GM21367 (cell line): ENCODE measurements around the gene AP4M1.
A peak's percentile ranks its signal among the peaks of the same experiment; 100 is the strongest.

ENCODE experiments used
- ATAC-seq: cut with Tn5 transposase; IDR thresholded peaks from one replicate; pipeline ENCODE4 v1.9.1; 2021; ENCODE audit not compliant: unreplicated experiment

AP4M1 gene

GRCh38 chr7:100101016-100101862 is at the start of gene AP4M1, which contains the start of gene MCM7:
Gene AP4M1, plus strand, starts transcription at chr7:100101643. Its CDS starts 72 bp downstream, at chr7:100101715.
Gene MCM7, minus strand, starts transcription at chr7:100101397. Its CDS starts 103 bp downstream, at chr7:100101294.
- peak; percentile 64 for ATAC-seq

- ATAC-seq = no peak
Observed at GRCh38 chr7:100053215-100053614, 48.2 kb upstream of the AP4M1 start.

- no peak for ATAC-seq
Observed at GRCh38 chr7:100057006-100057405, 44.4 kb upstream of the AP4M1 start.

- no peak for ATAC-seq
Observed at GRCh38 chr7:100059251-100059739, 42.1 kb upstream of the AP4M1 start.

- ATAC-seq = no peak
Observed at GRCh38 chr7:100061518-100062193, 39.8 kb upstream of the AP4M1 start.

- ATAC-seq = no peak
Observed at GRCh38 chr7:100063376-100063775, 38.1 kb upstream of the AP4M1 start.

DNA sequence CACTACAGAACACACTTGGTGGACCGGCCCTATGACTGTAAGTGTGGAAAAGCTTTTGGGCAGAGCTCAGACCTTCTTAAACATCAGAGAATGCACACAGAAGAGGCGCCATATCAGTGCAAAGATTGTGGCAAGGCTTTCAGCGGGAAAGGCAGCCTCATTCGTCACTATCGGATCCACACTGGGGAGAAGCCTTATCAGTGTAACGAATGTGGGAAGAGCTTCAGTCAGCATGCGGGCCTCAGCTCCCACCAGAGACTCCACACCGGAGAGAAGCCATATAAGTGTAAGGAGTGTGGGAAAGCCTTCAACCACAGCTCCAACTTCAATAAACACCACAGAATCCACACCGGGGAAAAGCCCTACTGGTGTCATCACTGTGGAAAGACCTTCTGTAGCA is 37.3 kb upstream of the AP4M1 start:
- no peak for ATAC-seq

DNA sequence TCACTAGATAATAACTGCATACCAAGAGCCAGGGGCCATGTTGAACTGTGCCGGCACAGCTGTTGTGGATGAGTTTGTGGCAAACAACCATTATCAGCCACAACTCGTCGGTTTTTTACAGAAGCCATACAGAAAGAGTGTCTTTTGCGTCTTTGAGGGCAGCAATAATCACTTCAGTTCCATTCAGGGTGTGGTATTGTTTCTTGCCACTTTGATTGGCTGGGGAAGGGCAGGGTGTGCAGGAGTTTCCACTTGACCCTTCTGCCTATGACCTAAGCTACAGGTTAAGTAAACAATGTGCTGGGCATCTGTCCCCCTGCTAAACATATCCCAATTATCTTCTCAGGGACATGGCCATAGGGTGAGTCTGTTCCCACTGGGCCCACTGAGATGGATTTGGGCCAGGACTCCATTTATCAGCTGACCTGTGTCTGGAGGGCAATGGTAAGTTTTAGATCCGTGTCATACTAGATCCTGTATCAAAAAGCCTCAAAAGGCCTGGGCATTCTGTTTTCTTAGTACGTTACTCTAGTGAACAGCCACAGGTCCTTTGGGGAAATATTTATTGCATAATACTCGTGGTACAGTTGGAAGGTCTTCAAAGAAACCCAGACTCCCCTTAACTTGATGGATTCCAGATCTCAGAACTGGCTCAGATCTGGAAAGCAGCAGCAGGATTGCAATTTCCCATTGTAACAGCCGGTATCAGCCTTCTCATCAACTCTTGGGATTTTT is 35.8 kb upstream of the AP4M1 start:
- no peak for ATAC-seq

GRCh38 chr7:100066953-100067352 is 34.5 kb upstream of the AP4M1 start:
- ATAC-seq = no peak

DNA sequence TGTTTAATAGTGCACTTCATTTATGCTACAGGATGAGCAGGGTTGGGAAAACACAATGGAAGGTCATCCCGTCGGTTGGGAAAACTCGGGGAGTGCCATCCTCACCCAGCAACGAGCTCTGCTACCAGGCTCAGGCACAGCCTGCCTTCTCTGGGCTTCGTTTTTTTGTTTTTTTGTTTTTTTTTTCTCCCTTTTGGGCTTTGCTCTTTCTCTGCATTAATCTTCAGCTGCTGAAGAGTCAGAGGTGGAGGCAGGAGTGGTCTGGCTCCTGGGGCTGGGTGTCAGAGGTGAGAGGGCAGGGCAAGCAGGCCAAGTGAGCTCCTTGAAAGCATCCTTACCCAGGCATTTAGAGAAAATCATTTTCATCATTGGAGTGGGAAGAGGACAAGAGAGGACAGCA is 31.5 kb upstream of the AP4M1 start:
- ATAC-seq = no peak

- no peak for ATAC-seq
Observed at GRCh38 chr7:100071018-100071723, 30.3 kb upstream of the AP4M1 start.

DNA sequence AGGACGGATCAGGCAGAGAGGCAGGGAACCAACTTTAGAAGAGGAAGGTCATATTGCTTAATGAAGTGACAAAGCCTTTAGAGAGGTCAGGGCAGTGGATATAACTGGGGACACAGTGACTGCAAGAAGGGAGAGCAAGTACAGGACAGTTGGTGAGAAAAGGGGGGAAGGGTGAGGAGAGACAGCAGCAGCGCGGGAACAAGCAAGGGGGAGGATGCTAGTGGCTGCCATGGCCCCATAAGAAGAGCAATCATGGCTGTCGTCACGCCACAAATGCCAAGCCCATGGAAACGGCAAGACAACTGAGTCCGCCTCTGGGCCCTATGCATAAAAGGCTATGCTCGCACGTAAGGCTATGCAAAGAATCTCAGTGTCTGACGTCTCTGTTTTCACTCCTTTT is 29.0 kb upstream of the AP4M1 start:
- no peak for ATAC-seq

DNA sequence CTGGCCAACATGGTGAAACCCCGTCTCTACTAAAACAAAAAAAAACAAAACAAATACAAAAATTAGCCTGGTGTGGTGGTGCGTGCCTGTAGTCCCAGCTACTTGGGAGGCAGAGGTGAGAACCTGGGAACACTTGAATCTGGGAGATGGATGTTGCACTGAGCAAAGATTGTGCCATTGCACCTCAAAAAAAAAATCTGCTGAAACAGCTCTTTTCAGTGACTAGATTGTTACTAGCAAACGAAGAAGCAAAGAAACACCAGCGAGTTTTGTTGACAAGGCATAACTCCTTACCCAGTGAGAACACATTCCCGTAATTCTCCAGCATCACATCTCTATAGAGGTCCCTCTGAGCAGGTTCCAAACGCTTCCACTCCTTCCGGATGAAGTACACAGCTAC is 26.6 kb upstream of the AP4M1 start:
- no peak for ATAC-seq

DNA sequence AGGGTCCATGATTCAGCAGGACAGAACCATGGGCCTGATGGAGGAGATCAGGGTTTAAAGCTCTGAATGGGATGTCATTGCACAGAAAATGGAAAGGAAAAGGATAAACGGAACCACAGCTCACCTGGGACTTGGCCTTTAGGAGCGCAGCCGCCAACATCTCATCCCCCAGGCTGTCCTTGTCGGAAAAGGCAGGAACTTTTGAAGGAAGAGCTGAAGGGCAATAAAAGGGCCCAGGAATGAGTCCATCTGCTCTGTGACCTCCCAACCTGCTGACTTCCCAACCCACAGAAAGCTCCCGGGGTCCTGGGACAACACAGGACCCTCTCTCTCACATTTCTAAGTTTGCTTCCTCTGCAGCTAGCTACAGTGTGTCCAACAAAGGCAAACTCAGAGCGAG is 26.0 kb upstream of the AP4M1 start:
- ATAC-seq = no peak

DNA sequence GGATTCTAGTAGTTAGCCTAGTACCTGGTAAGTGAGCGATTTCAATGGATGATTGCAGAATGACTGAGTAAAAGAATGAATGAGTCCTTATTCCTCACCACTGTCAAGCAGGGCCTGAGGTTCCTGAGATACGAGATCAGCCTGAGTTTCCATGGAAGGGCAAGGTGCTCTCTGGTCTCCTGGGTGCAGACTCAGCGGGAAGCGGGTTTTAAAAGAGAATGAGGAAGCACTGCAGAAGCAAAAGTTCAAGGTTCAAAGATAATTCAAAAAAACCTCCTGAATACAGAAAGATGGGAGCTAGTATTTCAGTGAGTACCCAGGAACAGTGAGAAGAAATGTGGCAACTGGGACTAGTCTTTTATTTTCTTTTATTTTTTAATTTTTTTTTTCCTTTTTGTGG is 24.2 kb upstream of the AP4M1 start:
- ATAC-seq = no peak

DNA sequence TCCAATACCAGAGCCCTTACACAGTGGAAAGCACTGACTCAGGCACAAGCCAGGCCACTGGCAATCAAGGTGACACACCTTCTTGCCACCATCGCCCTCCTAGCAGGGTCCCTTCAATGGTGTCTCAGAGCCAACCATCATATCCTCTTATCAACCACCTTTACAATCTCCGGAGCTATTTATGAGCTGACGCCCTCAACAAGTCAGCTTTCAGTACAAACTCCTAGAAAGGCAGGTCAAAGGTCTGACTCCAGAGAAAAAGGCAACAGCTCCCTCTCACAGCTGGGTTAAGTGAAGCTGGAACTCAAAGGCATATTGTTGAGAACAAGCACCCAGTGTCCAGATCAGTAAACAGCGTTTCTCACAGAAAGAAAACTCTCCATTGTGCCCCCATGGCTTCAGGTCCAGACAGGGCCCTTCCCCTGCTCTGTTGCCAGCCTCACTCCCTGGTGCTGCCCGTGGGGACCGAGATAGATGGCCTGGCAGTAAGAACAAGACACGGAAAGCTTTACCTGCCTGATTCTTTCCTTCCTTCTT is 22.4 kb upstream of the AP4M1 start:
- ATAC-seq = no peak

GRCh38 chr7:100080907-100081534 is 20.4 kb upstream of the AP4M1 start:
- no peak for ATAC-seq

GRCh38 chr7:100081535-100082102 is 19.8 kb upstream of the AP4M1 start, which contains the start of gene ZNF3:
Gene ZNF3, minus strand, starts transcription at chr7:100081723. Its CDS starts 4,366 bp downstream, at chr7:100077357.
- ATAC-seq = peak; percentile 63

GRCh38 chr7:100082978-100083377 is 18.5 kb upstream of the AP4M1 start:
- ATAC-seq = no peak

GRCh38 chr7:100085515-100085914 is 15.9 kb upstream of the AP4M1 start:
- no peak for ATAC-seq
